Measurements from ENCODE around the gene TRH.
"Not testable (repeated sequence)": the region's sequence is repeated elsewhere in the genome, so short reads cannot be mapped to it uniquely, and the experiment has no call there.

TRH gene

DNA sequence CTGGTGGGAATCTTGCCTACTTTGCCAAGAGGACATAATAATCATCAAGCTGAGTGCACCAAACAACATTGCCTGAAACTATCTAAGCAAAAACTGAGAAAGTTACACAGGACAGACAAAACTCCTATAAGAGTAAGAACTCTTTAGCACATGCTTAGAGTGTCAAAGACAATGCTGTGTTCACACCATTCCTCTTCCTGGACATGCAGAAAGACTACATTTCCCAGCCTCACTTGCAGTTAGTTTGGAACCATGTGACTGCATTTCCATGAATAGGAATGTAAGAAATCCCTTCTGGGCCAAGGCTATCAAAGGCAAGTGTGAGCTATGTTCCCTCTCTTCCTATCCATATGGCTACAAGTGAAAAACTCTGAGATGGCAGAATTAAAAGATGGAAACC lies 37.6 kb downstream of the TRH start:
- DNase-seq (ENCODE audit: low read depth), result not testable (repeated sequence)

DNA sequence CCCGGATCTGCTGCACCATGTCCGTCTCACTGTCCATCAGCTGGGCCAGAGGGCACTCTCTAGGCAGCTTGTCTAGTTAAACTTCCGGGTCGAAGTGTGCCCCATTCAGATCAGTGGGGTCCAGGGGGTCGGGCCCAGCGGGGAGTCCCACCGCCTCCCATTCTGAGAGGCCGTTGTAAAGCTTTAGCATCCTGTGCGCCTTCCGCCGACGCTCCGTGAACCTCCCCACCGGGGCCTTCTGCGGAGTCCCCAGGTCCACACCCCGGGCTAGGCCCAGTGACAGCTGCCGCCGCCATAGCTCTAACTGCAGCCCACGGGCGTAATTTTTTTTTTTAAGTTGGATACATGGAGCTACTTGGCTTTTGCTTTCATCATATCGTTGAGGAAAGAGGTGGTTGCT lies 38.7 kb downstream of the TRH start:
- not testable (repeated sequence) for DNase-seq (ENCODE audit: low read depth)

GRCh38 chr3:130014526-130014925 lies 40.0 kb downstream of the TRH start:
- DNase-seq (ENCODE audit: low read depth), result no peak

- DNase-seq (ENCODE audit: low read depth), result not testable (repeated sequence)
Observed at GRCh38 chr3:130017661-130018060, 43.1 kb downstream of the TRH start.

- DNase-seq (ENCODE audit: low read depth), result not testable (repeated sequence)
Observed at GRCh38 chr3:130026146-130026829, 51.8 kb downstream of the TRH start.

GRCh38 chr3:130027437-130027836 lies 52.9 kb downstream of the TRH start:
- not testable (repeated sequence) for DNase-seq (ENCODE audit: low read depth)

Data from activated T-cell treated with anti-CD3 and anti-CD28 coated beads for 48 hours (primary cell).